Lower lobe of right lung (tissue), 2 donors: ENCODE measurements around the gene YDJC. TPM values are rescaled to one million over a fixed set of nuclear protein-coding genes. Genes with fewer than 3 reads are reported as not detected.
A peak's percentile ranks its signal among the peaks of the same experiment; 100 is the strongest.
"Not testable (repeated sequence)": the region's sequence is repeated elsewhere in the genome, so short reads cannot be mapped to it uniquely, and the experiment has no call there.

ENCODE experiments used
- ATAC-seq, 2 donors: fragments of 200-7000 bp; cut with Tn5 transposase; one replicate each; pipeline ENCODE4 v1.9.1; 2020 to 2022; ENCODE audit warnings: mild to moderate bottlenecking in 2 of 2, moderate library complexity in 2 of 2
- DNase-seq: peaks from one replicate; pipeline ENCODE4 v3.0.0-alpha.2; 2020
- H3K27ac ChIP-seq: fragments of 200-600 bp; one replicate; pipeline ENCODE4 v1.8.0; 2022
- H3K27me3 ChIP-seq: fragments of 200-600 bp; one replicate; pipeline ENCODE4 v1.8.0; 2022; ENCODE audit warnings: low read depth
- H3K36me3 ChIP-seq: fragments of 200-600 bp; one replicate; pipeline ENCODE4 v1.8.0; 2022; ENCODE audit warnings: mild to moderate bottlenecking
- H3K4me1 ChIP-seq: fragments of 200-600 bp; one replicate; pipeline ENCODE4 v1.8.0; 2022
- H3K4me3 ChIP-seq: fragments of 200-600 bp; one replicate; pipeline ENCODE4 v1.8.0; 2022; ENCODE audit warnings: mild to moderate bottlenecking
- H3K9me3 ChIP-seq: fragments of 200-600 bp; one replicate; pipeline ENCODE4 v1.8.0; 2022
- intact Hi-C: fragments of 100-400 bp; cut with DNase I; formaldehyde crosslinking; loops from one replicate; pipeline ENCODE4 v1.11.0; 2022
- total RNA-seq: library from RNA; stranded (reverse); fragmentation: NEBNext Ultra II Directional; extraction: Animal tissue kit (Norgen Biotek cat#: 25700); gene quantifications from one replicate; pipeline ENCODE4 v1.2.1, GENCODE V29; 2021
- TF ChIP-seq, protein P1 (sequence below): fragments of 200-600 bp; IDR thresholded peaks from one replicate; pipeline ENCODE4 v1.8.0; 2022; ENCODE audit warnings: antibody characterized with exemption, mild to moderate bottlenecking
- donor health status: DM: no; HTN: yes; CAD: no; lungs with severe emphysema.

Gene YDJC
- total RNA-seq, 1 donor from 2014 or later, result 13.1 TPM

- DNase-seq (no peak), ATAC-seq (no peak)
- intact Hi-C loops, result no loop called here
- Histone ChIP-seq H3K4me3 (no peak overlapping the region), H3K9me3 (no peaks in the 10 kb centered on the region), H3K27ac (no peak overlapping the region), H3K36me3 (peaks cover 19% of the 10 kb centered on the region), H3K27me3 (no peaks in the 10 kb centered on the region), H3K4me1 (peaks cover 26% of the 10 kb centered on the region)
- TF ChIP-seq, protein P1, sequence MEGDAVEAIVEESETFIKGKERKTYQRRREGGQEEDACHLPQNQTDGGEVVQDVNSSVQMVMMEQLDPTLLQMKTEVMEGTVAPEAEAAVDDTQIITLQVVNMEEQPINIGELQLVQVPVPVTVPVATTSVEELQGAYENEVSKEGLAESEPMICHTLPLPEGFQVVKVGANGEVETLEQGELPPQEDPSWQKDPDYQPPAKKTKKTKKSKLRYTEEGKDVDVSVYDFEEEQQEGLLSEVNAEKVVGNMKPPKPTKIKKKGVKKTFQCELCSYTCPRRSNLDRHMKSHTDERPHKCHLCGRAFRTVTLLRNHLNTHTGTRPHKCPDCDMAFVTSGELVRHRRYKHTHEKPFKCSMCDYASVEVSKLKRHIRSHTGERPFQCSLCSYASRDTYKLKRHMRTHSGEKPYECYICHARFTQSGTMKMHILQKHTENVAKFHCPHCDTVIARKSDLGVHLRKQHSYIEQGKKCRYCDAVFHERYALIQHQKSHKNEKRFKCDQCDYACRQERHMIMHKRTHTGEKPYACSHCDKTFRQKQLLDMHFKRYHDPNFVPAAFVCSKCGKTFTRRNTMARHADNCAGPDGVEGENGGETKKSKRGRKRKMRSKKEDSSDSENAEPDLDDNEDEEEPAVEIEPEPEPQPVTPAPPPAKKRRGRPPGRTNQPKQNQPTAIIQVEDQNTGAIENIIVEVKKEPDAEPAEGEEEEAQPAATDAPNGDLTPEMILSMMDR, result no peak
These were observed 20.5 kb upstream of the YDJC start for GRCh38 chr22:21650280-21650679.

DNA sequence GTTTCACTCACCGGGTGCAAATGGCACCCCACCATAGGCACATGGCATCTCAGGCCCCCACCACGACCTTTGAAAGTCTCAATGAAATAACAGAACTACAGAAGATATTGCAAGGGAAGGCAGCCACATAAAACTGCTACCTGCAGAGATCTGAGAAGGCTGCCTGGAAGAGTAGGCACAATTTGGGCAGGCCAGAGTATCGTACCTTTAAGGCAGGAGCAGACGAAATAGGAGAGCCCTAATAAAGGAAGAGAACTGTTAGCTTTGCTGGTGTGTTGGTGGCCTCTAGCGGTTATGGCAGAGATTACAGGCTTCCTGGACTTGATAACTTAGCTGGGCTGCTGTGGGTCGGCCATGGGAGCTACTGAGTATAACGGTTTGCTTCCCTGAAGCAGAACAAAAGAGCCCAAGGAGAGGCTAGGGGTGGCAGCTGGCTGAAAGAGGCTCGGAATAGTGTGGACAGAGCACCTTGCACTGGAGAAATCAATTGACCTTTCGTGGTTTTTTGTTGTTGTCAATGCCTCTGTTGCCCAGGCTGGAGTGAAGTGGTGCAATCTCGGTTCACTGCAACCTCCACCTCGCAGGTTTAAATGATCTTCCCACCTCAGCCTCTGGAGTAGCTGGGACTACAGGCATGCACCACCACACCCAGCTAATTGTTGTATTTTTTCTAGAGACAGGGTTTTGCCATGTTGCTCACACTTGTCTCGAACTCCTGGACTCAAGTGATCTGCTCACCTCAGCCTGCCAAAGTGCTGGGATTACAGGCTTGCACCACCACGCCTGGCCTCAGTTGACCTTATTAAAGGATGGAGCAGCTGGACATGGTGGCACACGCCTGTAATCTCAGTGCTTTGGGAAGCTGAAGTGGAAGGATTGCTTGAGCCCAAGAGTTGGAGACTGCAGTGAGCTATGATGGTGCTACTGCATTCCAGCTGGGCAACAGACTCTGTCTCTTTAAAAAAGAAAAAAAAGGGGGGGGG is 17.1 kb upstream of the YDJC start:
- DNase-seq (peak; percentile 74), ATAC-seq (peak; percentile 36 to 46)
- intact Hi-C loops, result no loop called here
- no peaks in the 10 kb centered on the region for H3K9me3 ChIP-seq
- no peak overlapping the region for H3K4me3 ChIP-seq
- H3K27me3 ChIP-seq, result no peaks in the 10 kb centered on the region
- H3K36me3 ChIP-seq, result peaks cover 35% of the 10 kb centered on the region
- H3K4me1 ChIP-seq, result peaks cover 31% of the 10 kb centered on the region
- H3K27ac ChIP-seq, result no peak overlapping the region
- TF ChIP-seq, protein P1, result peak; percentile 86

GRCh38 chr22:21645513-21645912 is 15.7 kb upstream of the YDJC start:
- peaks cover 29% of the 10 kb centered on the region for H3K4me1 ChIP-seq
- ATAC-seq, H3K4me3 ChIP-seq, DNase-seq, H3K27ac ChIP-seq, H3K27me3 ChIP-seq, intact Hi-C loops, H3K9me3 ChIP-seq: not testable (repeated sequence)
- peaks cover 35% of the 10 kb centered on the region for H3K36me3 ChIP-seq

- ATAC-seq, result no peak
These were observed 13.9 kb upstream of the YDJC start for GRCh38 chr22:21643533-21644357.

DNA sequence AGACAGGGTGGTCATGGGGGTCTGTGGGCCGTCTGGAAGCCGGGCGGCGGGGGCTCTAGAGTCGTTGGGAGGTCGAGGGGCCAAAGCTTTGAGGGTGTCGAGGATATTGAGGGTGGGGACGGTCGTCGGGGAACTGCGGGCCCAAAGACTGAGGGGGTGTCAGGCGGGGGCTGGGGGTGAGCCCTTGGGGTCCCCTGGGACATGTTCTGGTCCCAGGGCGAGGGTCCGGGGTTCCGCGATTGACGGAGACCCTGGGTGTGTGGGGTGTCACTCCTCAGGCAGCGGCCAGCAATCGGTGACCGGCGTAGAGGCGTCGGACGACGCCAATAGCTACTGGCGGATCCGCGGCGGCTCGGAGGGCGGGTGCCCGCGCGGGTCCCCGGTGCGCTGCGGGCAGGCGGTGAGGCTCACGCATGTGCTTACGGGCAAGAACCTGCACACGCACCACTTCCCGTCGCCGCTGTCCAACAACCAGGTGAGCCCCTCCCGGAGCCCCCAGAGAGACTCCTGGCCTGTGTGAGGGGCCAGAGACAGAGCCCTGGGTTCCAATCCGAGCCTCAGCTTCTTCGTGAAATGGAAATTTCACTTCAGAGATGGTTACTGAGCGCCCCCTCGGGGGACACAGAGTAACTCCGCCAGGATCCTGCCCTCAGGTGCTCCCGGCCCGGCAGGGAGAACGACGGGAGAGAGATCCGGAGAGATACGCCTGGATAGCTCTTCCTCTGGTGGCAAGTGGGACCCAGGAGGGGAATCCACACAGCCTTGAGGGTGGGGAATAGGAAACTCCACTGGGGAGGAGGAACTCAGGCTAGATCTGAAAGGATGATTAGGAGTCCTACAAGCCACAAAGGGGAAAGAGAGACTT is 13.0 kb upstream of the YDJC start:
- TF ChIP-seq, protein P1, result peak; percentile 49
- H3K27me3 ChIP-seq, result no peaks in the 10 kb centered on the region
- H3K9me3 ChIP-seq, result no peaks in the 10 kb centered on the region
- intact Hi-C loops, result no loop called here
- peak; percentile 58 for DNase-seq
- ATAC-seq, result peak; percentile 9 to 37
- peaks cover 21% of the 10 kb centered on the region for H3K36me3 ChIP-seq
- H3K4me1 ChIP-seq, result peaks cover 29% of the 10 kb centered on the region
- H3K4me3 ChIP-seq, result peak overlapping the region; percentile 75
- peak overlapping the region; percentile 79 for H3K27ac ChIP-seq

More at GRCh38 chr22:21643533-21644357, 13.9 kb upstream of the YDJC start:
- intact Hi-C loops, result no loop called here
- H3K4me1 ChIP-seq, result peaks cover 29% of the 10 kb centered on the region
- peak overlapping the region; percentile 75 for H3K4me3 ChIP-seq
- peaks cover 23% of the 10 kb centered on the region for H3K36me3 ChIP-seq
- TF ChIP-seq, protein P1, result no peak
- no peaks in the 10 kb centered on the region for H3K9me3 ChIP-seq
- no peak overlapping the region for H3K27ac ChIP-seq
- DNase-seq, result no peak
- no peaks in the 10 kb centered on the region for H3K27me3 ChIP-seq
